GM19395 (cell line): Measurements from ENCODE around the gene ENC1.
A peak's percentile ranks its signal among the peaks of the same experiment; 100 is the strongest.

Source experiments
- ATAC-seq: cut with Tn5 transposase; IDR thresholded peaks from one replicate; pipeline ENCODE4 v1.9.1; 2021; ENCODE audit warnings: mild to moderate bottlenecking, moderate library complexity; ENCODE audit not compliant: unreplicated experiment

The ENC1 gene

GRCh38 chr5:74612045-74612444 is 28.5 kb downstream of the ENC1 start:
- ATAC-seq, result no peak

- no peak for ATAC-seq
These were observed 31.6 kb downstream of the ENC1 start for GRCh38 chr5:74608736-74609601.

GRCh38 chr5:74605759-74606158 is 34.8 kb downstream of the ENC1 start:
- no peak for ATAC-seq

DNA sequence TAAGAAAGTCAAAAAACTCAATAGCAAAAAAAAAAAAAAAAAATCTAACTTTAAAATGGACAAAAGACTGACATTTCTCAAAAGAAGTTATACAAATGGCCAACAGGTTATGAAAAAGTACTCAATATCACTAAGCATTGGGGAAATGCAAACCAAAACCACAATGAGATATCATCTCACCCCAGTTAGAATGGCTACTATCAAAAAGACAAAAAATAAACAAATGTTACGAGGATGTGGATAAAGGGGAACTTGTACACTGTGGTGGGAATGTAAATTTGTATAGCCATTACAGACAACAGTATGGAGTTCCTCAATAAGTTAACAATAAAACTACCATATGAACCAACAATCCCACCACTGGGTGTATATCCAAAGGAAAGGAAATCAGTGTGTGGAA is 37.2 kb downstream of the ENC1 start:
- no peak for ATAC-seq

- ATAC-seq, result no peak
These were observed 41.4 kb downstream of the ENC1 start for GRCh38 chr5:74599148-74599547.

DNA sequence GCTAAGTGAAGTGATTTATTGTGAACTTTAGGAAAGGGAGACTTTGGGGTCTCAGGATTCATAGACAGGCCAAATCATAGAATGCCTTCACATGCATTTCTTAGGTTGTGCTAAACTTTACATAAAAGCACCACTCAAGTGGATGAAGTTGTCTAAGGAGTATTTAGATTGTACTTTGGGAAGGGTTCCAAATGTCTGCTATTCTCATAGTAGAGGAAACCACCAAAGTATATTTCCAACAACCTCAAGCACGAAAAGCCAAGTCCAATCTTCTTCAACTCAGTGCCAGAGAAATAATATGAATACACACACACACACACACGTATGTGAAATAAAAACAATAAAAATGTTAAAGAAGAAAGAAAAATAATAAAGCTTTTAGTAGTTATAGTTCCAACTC is 41.8 kb downstream of the ENC1 start:
- no peak for ATAC-seq

- ATAC-seq, result no peak
These were observed 43.6 kb downstream of the ENC1 start for GRCh38 chr5:74596927-74597326.

DNA sequence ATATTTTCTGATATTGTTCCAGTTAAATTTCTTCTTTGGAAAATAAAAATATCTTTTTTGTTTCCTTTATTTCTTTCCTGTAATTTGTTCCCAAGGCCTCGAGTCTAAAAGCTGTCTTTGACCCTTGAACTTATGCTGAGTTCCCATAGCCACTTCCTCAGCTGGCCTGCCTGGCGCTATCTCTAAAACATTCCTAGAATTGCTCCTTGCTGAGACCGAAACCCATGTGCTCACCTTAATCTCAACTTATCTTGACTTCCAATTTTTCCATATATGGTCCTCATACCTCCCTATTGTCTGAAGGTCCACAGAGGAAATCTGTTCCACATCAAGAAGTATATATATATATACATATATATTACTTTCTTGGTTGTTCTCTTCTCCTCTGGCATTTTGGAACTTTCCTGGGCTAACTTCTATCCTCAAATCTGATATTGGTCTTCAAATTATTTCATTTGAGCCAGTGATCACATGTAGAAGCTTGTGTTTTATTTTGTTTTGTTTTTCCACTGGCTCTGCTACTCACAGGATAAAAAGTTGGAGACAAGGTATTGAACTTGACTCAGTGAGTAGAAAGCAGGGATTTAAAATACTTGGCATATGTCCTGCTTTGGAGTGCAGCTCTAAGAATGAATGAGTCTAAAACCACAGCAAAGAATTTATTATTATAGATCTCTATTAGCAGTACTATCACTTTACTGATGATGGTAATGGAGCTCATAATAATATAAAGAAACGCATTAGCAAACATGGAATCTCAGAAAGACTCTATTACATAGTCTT is 45.2 kb downstream of the ENC1 start:
- no peak for ATAC-seq

- ATAC-seq, result no peak
These were observed 46.1 kb downstream of the ENC1 start for GRCh38 chr5:74594137-74595040.

DNA sequence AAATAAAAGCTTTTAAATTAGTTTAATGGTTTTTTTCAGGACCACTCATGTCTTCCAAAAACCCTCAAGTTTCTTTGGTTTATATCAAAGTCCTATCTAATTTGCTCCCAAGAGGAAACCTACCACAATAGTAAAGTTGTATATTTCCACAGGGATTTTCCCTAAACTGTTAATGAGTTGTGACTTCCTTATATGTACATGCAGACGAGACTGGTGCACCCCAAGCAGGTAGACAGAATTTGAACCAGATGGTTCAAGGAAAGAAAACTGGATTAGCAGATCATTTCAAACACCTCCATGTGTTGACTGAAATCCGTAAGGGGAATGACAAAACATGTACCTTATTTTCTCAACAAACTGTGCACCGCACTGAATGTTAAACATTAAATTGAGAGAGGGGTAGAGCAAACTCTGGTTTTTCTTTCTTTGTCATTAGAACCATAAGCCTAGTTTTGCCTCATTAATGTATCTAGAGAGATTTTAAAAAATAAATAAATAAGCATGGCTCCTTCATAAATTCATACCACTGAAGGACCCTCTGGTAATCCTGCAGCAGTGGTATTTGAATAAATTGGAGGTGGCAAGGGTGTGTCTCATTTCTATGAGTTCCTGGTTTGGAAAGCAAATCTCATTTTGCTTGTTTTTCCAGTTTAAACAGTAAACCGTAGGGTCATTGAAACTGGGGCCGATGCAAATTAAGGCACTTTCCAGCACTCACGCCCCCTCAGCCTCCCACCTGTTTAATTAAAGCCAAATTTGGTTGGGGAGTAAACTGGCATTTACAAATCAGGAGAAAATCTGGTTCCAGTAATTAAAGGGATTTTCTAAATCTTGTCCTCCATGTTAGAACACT is 51.1 kb downstream of the ENC1 start:
- no peak for ATAC-seq

DNA sequence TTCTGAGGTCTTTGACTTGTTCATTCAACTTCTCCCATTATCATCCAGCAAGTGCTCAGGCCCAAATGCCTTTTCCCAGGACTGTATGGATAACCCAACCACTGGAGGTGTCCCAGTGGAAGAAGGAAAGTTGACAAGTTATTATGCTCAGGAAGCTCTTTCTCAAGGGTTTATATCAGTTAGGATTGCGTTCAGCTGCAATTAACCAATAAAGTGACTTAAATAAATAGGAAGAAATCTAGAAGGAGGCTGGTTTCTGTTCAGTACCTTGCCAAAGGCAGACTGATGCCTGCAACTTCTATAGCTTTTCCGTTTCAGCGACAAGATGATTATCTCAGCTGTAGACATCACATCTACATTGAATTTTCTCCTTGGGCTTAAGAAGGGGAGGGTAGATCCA is 52.1 kb downstream of the ENC1 start:
- no peak for ATAC-seq

GRCh38 chr5:74587890-74588289 is 52.6 kb downstream of the ENC1 start:
- no peak for ATAC-seq

- no peak for ATAC-seq
These were observed 53.2 kb downstream of the ENC1 start for GRCh38 chr5:74587300-74587699.

DNA sequence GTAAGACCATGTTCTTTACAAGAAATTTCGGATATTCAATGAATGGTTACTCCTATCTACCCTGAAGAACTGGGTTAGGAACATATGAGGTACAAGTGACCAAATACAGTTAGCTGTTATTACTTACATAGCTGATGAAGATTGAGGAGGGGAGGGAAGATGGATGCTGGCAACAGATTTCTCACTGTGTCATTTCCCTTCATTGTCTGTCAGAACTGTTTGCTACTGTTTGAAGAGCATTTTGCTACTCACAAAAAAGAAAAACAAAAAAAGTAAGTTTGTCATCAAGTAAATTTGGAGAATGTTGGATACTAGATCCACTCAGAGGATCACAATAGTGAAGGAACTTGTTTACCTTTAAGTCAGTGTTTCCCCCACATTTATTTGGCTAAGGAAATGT is 53.7 kb downstream of the ENC1 start:
- ATAC-seq, result no peak

DNA sequence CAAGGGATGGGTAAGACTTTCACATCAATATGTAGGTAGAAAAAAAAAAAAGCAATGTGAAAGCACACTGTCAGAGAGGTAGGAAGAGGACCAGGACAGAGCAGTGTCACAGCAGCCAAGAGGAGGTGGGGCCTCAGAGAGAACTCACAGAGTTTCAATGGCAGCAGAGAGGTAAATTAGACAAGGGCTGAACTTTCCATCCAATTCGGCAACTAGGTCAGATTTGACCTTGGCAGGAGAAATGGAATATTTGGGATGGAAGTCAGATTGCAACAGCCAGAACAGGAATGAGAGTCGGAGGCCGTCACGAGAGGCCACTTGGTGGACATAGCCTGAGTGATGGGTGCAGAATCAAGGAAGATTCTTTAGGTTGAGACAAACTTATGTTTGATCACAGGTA is 57.7 kb downstream of the ENC1 start:
- no peak for ATAC-seq

- ATAC-seq, result no peak
These were observed 58.6 kb downstream of the ENC1 start for GRCh38 chr5:74581988-74582365.

- ATAC-seq, result no peak
These were observed 59.8 kb downstream of the ENC1 start for GRCh38 chr5:74580729-74581109.

GRCh38 chr5:74579215-74579614 is 61.3 kb downstream of the ENC1 start:
- peak; percentile 76 for ATAC-seq

GRCh38 chr5:74578356-74579044 is 62.0 kb downstream of the ENC1 start:
- peak; percentile 47 for ATAC-seq
